GM12874 (cell line): ENCODE results near the gene RFX2.

Source experiments
- TF ChIP-seq, protein P1 (sequence below): IDR thresholded peaks from 2 replicates; pipeline ENCODE4 v1.5.1; 2011; ENCODE audit warnings: low read depth, mild to moderate bottlenecking, control low read depth, low read length, moderate library complexity; ENCODE audit not compliant: insufficient read depth

Gene RFX2

GRCh38 chr19:5976768-5977167 lies 133.5 kb downstream of the RFX2 start:
- TF ChIP-seq, protein P1, sequence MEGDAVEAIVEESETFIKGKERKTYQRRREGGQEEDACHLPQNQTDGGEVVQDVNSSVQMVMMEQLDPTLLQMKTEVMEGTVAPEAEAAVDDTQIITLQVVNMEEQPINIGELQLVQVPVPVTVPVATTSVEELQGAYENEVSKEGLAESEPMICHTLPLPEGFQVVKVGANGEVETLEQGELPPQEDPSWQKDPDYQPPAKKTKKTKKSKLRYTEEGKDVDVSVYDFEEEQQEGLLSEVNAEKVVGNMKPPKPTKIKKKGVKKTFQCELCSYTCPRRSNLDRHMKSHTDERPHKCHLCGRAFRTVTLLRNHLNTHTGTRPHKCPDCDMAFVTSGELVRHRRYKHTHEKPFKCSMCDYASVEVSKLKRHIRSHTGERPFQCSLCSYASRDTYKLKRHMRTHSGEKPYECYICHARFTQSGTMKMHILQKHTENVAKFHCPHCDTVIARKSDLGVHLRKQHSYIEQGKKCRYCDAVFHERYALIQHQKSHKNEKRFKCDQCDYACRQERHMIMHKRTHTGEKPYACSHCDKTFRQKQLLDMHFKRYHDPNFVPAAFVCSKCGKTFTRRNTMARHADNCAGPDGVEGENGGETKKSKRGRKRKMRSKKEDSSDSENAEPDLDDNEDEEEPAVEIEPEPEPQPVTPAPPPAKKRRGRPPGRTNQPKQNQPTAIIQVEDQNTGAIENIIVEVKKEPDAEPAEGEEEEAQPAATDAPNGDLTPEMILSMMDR: no peak

GRCh38 chr19:5975388-5975728 lies 134.9 kb downstream of the RFX2 start:
- TF ChIP-seq, protein P1: no peak

GRCh38 chr19:5974721-5975387 lies 135.4 kb downstream of the RFX2 start:
- TF ChIP-seq, protein P1: no peak

GRCh38 chr19:5973867-5974635 lies 136.2 kb downstream of the RFX2 start:
- TF ChIP-seq, protein P1: no peak

GRCh38 chr19:5973376-5973775 lies 136.9 kb downstream of the RFX2 start:
- TF ChIP-seq, protein P1: no peak

DNA sequence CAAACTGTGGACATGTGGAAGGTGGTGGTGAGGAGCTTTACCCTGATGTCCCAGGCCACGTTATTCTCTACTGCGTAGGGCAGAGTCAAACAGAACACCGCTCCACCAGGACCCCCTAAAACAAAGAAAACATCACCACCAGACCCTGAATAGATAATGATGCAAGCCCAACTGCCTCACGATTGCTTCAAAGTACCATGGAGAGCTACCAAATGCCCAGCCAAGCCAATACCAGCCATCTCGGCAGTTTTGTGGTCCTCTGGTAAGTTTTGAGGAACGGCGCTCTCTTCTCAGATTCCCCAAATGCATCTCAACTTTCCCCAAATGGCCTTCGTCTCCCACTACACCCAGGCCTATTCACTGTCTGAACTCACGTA lies 138.0 kb downstream of the RFX2 start:
- TF ChIP-seq, protein P1: no peak

DNA sequence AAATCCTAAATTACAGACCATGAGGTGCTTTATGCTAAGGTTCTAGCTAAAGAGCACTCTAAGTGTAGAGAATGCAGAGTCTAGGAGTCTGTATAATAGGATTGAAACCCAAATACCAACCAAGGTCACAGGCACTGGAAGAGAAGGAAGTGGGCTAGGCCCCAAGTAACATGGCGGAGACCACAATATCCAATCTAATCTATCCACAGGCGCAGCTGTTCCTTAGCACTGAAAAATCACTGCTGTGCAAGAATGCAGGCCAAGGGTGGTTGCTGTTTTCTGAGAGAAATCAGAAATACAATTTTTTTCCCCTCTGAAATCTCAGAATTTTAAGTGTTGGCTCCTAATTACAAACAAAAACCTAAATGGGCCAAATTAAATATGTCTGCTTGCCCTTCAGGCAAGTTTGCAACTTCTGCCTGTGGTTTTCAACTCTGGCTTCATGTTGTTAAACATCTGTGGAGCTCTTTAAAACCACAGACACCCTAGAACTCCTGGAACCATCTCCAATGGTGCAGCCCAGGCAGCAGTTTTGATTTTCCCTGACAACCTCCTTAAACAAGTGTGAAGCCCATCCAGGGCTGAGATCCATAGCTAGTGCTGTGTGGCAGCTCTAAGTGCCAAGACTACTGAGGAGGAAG lies 138.5 kb downstream of the RFX2 start:
- TF ChIP-seq, protein P1: no peak
